Stimulated activated CD8-positive, alpha-beta memory T cell treated with anti-CD3 and anti-CD28 coated beads, Interleukin-12 subunit alpha, Interleukin-12 subunit beta, amount 100 ng/mL, for 24 hours (primary cell): ENCODE measurements around the gene SPRED2.

Source experiments
- DNase-seq: peaks from one replicate; pipeline ENCODE4 v3.0.0-alpha.2; 2020; ENCODE audit errors: extremely low read depth

SPRED2 gene

GRCh38 chr2:65386989-65387388 lies 45.4 kb downstream of the SPRED2 start:
- no peak for DNase-seq

- DNase-seq = no peak
Observed at GRCh38 chr2:65386344-65386743, 46.1 kb downstream of the SPRED2 start.

- DNase-seq = no peak
Observed at GRCh38 chr2:65383541-65384488, 48.6 kb downstream of the SPRED2 start.

- peak; percentile 65 for DNase-seq
Observed at GRCh38 chr2:65382776-65383357, 49.5 kb downstream of the SPRED2 start.

- no peak for DNase-seq
Observed at GRCh38 chr2:65382323-65382722, 50.1 kb downstream of the SPRED2 start.

- no peak for DNase-seq
Observed at GRCh38 chr2:65381607-65382051, 50.8 kb downstream of the SPRED2 start.

GRCh38 chr2:65380255-65380654 lies 52.1 kb downstream of the SPRED2 start:
- DNase-seq = no peak

GRCh38 chr2:65379721-65380171 lies 52.7 kb downstream of the SPRED2 start:
- no peak for DNase-seq

- DNase-seq = no peak
Observed at GRCh38 chr2:65379223-65379622, 53.2 kb downstream of the SPRED2 start.

- DNase-seq = no peak
Observed at GRCh38 chr2:65378290-65378689, 54.1 kb downstream of the SPRED2 start.

- no peak for DNase-seq
Observed at GRCh38 chr2:65377556-65378192, 54.7 kb downstream of the SPRED2 start.

- DNase-seq = no peak
Observed at GRCh38 chr2:65375723-65376122, 56.7 kb downstream of the SPRED2 start.

- DNase-seq = no peak
Observed at GRCh38 chr2:65374999-65375398, 57.4 kb downstream of the SPRED2 start.

GRCh38 chr2:65374575-65374974 lies 57.8 kb downstream of the SPRED2 start:
- DNase-seq = no peak

- DNase-seq = no peak
Observed at GRCh38 chr2:65373365-65373918, 59.0 kb downstream of the SPRED2 start.

- DNase-seq = no peak
Observed at GRCh38 chr2:65372619-65373018, 59.8 kb downstream of the SPRED2 start.

GRCh38 chr2:65371074-65371434 lies 61.3 kb downstream of the SPRED2 start:
- no peak for DNase-seq

GRCh38 chr2:65370387-65371073 lies 61.9 kb downstream of the SPRED2 start:
- DNase-seq = no peak

GRCh38 chr2:65369980-65370379 lies 62.4 kb downstream of the SPRED2 start:
- no peak for DNase-seq

- DNase-seq = no peak
Observed at GRCh38 chr2:65369574-65369973, 62.8 kb downstream of the SPRED2 start.

- DNase-seq = no peak
Observed at GRCh38 chr2:65368468-65368867, 63.9 kb downstream of the SPRED2 start.

- DNase-seq = no peak
Observed at GRCh38 chr2:65367524-65367923, 64.9 kb downstream of the SPRED2 start.
